NCI-H345 treated with DMSO at 0.1 percent for 48 hours (cell line): Measurements from ENCODE around the gene INTS6.

Experiments used
- DNase-seq: peaks from one replicate; lab custom pipeline; 2025; ENCODE audit not compliant: unreplicated experiment; lab: John Stamatoyannopoulos, UW

The INTS6 gene

DNA sequence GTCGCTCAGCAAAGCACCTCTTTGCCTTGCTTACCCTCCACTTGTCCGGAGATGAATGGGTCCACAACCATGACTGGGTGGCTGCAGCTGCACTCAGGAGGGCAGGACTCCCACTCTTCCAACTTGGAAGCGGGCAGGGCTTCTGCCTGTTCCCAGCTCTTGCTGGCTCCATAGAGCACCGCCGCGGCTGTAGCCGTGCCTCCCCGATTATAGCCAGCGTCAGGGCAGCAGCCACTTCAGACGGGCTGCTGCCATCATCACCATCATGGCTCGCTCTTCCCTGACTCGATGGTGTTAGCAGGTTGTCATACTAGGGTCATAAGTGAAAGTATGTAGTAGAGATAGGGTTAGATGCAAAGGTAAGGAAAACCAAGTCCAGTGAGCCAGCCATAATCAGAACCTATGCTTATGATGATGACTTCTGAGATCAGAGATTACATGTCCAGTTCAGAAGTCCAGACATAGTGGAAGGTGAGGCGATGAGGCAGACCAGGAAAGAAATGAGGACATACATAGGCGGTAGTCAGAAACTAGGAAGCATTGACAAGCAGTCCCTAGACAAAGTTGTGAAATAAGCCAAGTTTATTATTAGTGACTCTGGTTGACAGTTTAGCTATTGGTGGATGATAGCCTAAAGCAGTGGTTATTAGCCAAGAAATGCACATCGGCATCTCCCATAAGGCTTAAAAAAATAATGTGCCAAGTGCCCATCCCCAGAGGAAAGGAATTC is 4.4 kb upstream of the INTS6 start:
- DNase-seq, result no peak

GRCh38 chr13:51456510-51456909 is 3.7 kb upstream of the INTS6 start:
- DNase-seq, result no peak

- DNase-seq, result no peak
Measured at GRCh38 chr13:51455532-51455931, 2.7 kb upstream of the INTS6 start.

DNA sequence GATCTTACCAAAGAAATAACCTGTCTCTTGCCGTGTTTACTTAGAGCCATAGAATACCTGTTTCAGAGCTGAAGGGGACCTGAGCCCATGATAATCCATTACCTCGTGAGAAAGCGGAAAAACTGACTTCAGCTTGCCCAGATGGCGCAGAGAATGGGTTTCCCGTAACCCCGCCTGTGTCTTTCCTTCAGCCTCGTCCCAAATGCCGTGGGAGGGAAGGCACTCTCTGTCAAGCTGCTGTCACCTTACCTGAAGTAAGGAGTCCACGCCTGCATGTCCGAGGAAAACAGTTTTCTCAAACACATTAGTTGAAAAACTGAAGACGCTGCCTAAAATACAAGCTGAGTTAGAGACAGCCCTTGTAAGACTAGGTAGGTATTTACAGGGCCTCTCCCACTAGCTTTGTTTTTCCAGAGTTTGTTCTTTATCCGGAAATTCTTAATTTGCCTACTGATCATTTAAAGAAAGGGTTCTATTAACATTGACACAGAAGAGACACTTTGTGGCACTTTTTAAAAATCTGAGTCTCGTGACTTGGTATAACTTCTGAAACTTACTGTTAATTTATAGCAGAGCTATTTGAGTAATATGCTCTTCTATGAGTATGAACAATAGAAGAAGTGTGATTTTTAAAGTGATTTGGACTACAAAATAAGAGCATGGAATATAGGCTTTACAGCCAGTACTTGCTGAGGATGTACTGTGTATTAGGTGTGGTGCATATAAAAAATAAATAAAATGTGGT is 1.3 kb upstream of the INTS6 start:
- no peak for DNase-seq

- peak; percentile 1 for DNase-seq
Measured at GRCh38 chr13:51453207-51453958, 547 bp upstream of the INTS6 start.

DNA sequence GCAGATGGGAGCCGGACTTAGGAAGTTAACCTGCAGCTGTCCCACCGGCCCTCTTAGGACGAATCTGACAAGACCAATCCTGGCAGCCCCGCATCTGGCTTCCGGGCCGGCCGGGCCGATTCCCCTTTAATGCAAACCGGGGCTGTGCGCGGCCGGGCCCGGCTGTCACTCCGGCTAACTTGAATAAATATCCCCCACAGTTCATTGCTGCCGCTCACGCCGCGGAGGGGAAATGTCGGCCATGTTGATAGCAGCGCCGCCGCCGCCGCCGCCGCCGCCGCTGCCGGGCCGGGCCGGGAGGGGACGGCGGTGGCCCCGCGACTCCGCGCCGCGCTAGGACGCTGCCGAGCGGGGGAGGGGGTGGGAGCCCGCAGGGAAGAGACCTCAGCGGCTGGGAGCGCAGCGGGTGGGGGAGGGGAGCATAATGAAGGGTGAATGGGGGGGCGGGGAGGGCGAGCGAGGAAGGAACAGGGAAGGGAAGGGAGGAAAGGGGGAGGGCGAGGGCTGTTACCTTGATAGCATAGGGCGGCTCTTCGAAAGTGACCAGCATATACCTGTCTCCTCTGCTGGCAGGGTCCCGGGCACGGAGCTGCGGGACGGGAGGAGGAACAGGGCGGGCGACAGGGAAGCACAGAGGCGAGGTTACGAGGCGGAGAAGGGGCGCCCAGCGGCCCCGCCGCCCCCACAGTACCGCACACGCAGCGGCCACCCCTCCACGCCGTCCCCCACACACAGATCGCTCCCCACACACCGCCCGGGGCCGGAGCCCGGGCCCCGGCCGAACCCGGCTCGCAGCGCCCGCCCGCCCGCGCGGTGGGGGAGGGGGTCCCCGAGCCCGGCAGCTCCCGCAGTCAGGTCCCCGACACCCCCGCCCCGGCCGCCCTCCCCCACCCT is 1.1 kb downstream of the INTS6 start:
- DNase-seq, result peak; percentile 8

- no peak for DNase-seq
Measured at GRCh38 chr13:51451134-51451466, 1.7 kb downstream of the INTS6 start.

- no peak for DNase-seq
Measured at GRCh38 chr13:51449018-51449417, 3.8 kb downstream of the INTS6 start.

DNA sequence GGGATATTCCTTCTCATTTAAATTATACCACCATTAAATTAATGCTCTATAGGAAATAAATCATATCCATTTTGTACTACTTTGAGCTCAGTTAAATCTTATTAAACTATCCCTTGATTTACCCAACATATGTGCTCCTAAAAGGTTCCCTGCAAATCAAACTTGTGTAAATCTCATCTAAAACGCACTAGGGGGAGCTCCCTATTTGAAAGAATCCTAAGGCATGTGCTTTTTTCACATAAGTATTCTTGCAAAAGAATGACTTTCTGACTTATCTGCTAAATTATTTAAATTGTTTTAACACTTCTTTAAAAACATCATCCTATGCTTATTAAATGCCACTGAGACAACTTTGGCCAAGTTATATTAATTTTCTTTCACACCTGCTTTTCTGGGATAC is 7.9 kb downstream of the INTS6 start:
- no peak for DNase-seq

GRCh38 chr13:51440381-51440780 is 12.5 kb downstream of the INTS6 start:
- DNase-seq, result no peak

- DNase-seq, result no peak
Measured at GRCh38 chr13:51437550-51438127, 15.2 kb downstream of the INTS6 start.

DNA sequence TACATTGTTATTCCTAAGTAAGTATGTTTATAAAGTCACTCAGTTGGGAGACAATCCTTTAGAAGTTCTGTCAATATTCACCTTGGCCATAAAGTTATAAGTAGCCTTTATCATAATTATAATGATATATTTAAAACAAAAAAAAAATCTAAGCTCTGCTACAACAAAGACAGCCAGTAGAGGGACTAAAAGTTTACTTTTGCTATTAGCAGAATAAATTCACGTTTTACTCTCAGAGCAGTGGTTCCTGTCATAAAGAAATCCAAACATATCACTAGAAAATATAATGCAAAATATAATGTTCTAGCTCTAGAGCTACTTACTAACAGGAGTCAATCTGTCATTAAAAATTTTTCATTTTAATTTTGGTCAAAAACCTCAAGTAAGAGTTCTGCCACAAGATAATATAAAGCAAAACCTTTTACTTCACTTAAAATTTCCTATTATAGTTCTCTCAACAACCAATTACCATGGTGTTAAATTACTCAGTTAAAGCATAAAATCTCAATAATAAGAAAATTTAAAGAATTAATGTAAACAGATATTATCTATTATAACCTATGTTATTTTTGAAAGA is 17.7 kb downstream of the INTS6 start:
- DNase-seq, result no peak

GRCh38 chr13:51432576-51432975 is 20.3 kb downstream of the INTS6 start:
- DNase-seq, result no peak

- DNase-seq, result no peak
Measured at GRCh38 chr13:51426982-51427381, 25.9 kb downstream of the INTS6 start.

DNA sequence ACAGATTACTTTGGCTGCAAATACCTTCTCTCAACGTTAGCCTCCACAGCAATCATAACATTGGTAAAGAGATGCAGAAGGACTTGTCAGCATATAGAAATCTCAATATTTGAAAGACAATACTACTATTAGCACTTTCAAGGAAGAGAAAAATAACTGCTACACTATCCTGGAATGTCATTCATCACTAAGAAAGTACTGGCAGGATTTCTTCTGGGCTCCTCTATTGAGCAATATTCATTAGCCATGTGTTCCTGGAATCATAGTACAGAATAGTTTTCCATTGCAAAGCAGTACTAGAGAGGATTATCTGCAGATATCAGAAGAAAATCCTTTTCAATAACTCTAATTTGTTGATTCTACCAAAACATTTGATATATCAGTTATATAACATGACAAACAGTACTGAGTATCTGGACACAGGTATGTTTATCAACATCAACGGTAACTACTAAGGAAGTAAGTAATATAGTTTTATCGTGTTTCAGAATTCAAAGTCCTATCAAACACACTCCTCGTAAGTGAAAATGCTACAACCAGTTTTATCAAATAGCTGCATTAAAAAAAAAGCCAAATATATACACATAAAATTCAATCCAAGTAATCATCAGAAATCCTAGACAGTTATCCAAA is 27.3 kb downstream of the INTS6 start:
- no peak for DNase-seq

DNA sequence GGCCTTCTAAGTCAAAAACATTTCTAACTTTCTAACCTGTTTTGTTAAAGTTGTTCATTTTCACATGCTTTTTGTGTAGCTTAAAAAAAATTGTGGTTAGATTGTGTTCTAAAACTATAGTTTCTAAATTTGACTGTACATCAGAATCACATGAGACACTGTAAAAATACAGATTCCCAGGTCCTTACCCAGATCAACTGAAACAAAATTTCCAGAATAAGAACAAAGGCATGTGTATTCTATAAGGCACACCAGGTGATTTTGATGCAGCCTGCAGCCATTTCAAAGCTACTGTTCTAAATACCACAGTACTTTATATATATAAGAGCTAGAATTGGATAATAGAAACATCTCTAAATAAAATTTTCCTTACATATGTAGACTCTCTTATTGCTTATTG is 29.1 kb downstream of the INTS6 start:
- no peak for DNase-seq

DNA sequence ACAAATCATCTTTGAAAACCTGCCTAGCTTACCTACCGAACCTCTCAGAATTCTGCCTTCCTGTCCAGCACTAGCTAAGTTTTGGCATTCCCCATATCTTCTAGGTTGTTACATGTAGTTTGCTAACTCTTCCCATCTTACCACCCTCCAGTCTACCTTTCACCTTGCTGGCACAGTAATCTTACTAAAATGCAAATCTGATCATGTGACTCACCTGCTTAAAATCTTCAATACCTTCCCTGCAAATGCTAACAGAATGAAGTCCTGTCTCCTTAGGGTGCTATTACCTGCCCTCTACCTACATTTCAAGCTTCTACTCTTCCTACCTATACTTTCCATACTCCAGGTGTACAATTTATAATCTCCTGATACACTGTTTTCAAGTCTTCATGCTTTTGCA is 30.4 kb downstream of the INTS6 start:
- DNase-seq, result no peak

GRCh38 chr13:51420681-51421490 is 31.9 kb downstream of the INTS6 start:
- no peak for DNase-seq

DNA sequence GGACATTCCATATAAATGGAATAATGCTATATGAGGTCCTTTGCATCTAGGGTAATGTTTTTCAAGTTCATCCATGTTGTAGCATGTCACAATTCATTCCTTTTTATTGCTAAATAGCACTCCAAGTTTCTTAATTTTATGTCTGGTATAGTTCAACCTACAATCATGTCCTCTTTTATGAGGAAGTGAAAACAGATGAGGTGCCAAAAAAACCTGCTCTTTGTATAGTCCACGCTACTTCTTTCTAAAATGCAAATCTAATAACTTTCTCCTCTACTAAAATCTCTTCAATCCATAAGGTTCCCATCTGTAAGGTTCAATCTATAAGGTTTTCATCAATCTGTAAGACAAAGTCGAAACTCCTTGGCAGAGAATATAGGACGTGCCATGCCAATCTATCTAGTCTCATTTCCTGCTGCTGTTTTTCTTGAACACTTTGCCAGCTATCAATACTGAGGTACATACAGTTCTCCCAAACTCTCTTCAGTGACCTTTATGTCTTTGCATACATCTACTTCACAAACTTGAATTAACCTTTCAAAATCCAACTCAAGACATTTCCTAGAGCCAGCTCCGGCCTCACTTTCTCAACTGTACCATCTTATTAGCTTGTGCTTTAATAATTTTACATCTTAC is 33.7 kb downstream of the INTS6 start:
- no peak for DNase-seq
